IMR-90 (cell line): ENCODE results near the gene SIRPD. TPM values are rescaled to one million over a fixed set of nuclear protein-coding genes. Genes with fewer than 3 reads are reported as not detected.

Experiments used
- ATAC-seq: fragments of 200-7000 bp; cut with Tn5 transposase; 2 replicates; pipeline ENCODE4 v1.9.1; 2020; ENCODE audit warnings: low read depth, mild to moderate bottlenecking, moderate library complexity
- BruUV-seq: library from RNA; stranded (reverse); fragments of 400-500 nt; replicated peaks from 2 replicates; lab custom pipeline; 2021; lab: Mats Ljungman, UMichigan
- CTCF ChIA-PET: fragments of 300-600 bp; formaldehyde crosslinking; extraction: SDS; loops from one replicate; lab custom pipeline; 2021; ENCODE audit warnings: antibody characterized with exemption; lab: Yijun Ruan, JAX
- POLR2A ChIA-PET: fragments of 300-600 bp; sonication (Branson Sonifier 250); formaldehyde crosslinking; loops from one replicate; lab custom pipeline; 2022; ENCODE audit warnings: antibody characterized with exemption; ENCODE audit not compliant: unreplicated experiment; lab: Charles Lee
- DNase-seq: peaks from one replicate; pipeline ENCODE4 v3.0.0; 2013
- H2AFZ ChIP-seq: replicated peaks from 2 replicates; pipeline ENCODE3; 2013; ENCODE audit warnings: low read length, mild to moderate bottlenecking; ENCODE audit not compliant: poor library complexity
- H2AK5ac ChIP-seq: 2 replicates; pipeline ENCODE4 v1.6.1; 2013; ENCODE audit warnings: low read depth, low read length, inconsistent platforms
- H2AK9ac ChIP-seq: replicated peaks from 2 replicates; pipeline ENCODE3; 2013; ENCODE audit warnings: mild to moderate bottlenecking, low read depth, low read length, moderate library complexity; ENCODE audit not compliant: poor library complexity
- H2BK120ac ChIP-seq: 2 replicates; pipeline ENCODE4 v1.6.1; 2013; ENCODE audit warnings: low read depth, low read length, inconsistent platforms
- H2BK15ac ChIP-seq: 3 replicates; pipeline ENCODE4 v1.6.1; 2013; ENCODE audit warnings: low read depth, low read length, inconsistent platforms
- H2BK20ac ChIP-seq: 2 replicates; pipeline ENCODE4 v1.6.1; 2013; ENCODE audit warnings: low read depth, mild to moderate bottlenecking, inconsistent platforms, low read length, moderate library complexity
- H2BK5ac ChIP-seq: 2 replicates; pipeline ENCODE4 v1.6.1; 2013; ENCODE audit warnings: mild to moderate bottlenecking, low read depth, low read length, inconsistent platforms; ENCODE audit not compliant: poor library complexity, severe bottlenecking
- H3K14ac ChIP-seq: replicated peaks from 2 replicates; pipeline ENCODE4 v1.6.1; 2013; ENCODE audit warnings: low read depth, low read length, inconsistent platforms
- H3K18ac ChIP-seq: 2 replicates; pipeline ENCODE4 v1.6.1; 2013; ENCODE audit warnings: low read depth, low read length, control low read depth
- H3K23ac ChIP-seq: 2 replicates; pipeline ENCODE4 v1.6.1; 2013; ENCODE audit warnings: low read depth, low read length, inconsistent platforms
- H3K27ac ChIP-seq: 2 replicates; pipeline ENCODE4 v1.5.1; 2013; ENCODE audit warnings: mild to moderate bottlenecking, control low read depth, low read length; ENCODE audit not compliant: insufficient read depth
- H3K27me3 ChIP-seq: 2 replicates; pipeline ENCODE4 v1.6.1; 2013; ENCODE audit warnings: low read length; ENCODE audit not compliant: control insufficient read depth, insufficient read depth
- H3K36me3 ChIP-seq: 2 replicates; pipeline ENCODE4 v1.6.1; 2013; ENCODE audit warnings: low read length, mixed read lengths; ENCODE audit not compliant: control insufficient read depth, insufficient read depth
- H3K4ac ChIP-seq: 2 replicates; pipeline ENCODE4 v1.6.1; 2013; ENCODE audit warnings: low read depth, low read length, inconsistent platforms
- H3K4me1 ChIP-seq: 2 replicates; pipeline ENCODE4 v1.6.1; 2013; ENCODE audit warnings: low read length, mixed read lengths; ENCODE audit not compliant: control insufficient read depth, insufficient read depth
- H3K4me2 ChIP-seq: 2 replicates; pipeline ENCODE4 v1.6.1; 2013; ENCODE audit warnings: low read depth, mild to moderate bottlenecking, control low read depth, low read length, moderate library complexity
- H3K4me3 ChIP-seq: 2 replicates; pipeline ENCODE4 v1.5.1; 2013; ENCODE audit warnings: low read depth, mild to moderate bottlenecking, control low read depth, low read length, moderate library complexity; ENCODE audit not compliant: insufficient read depth
- H3K56ac ChIP-seq: 2 replicates; pipeline ENCODE4 v1.6.1; 2013; ENCODE audit warnings: low read length, inconsistent platforms; ENCODE audit not compliant: insufficient read depth; ENCODE audit errors: extremely low read depth
- H3K79me1 ChIP-seq, 2 experiments: 2 replicates each; pipeline ENCODE4 v1.6.1; 2013; ENCODE audit warnings: low read length in 2 of 2, inconsistent platforms in 1 of 2, low read depth in 1 of 2
- H3K9ac ChIP-seq: 2 replicates; pipeline ENCODE4 v1.6.1; 2013; ENCODE audit warnings: low read depth, low read length, control low read depth
- H3K9me1 ChIP-seq: 2 replicates; pipeline ENCODE4 v1.6.1; 2013; ENCODE audit warnings: low read length, inconsistent platforms; ENCODE audit not compliant: insufficient read depth
- H3K9me3 ChIP-seq: 2 replicates; pipeline ENCODE4 v1.6.1; 2013; ENCODE audit warnings: low read length; ENCODE audit not compliant: control insufficient read depth, insufficient read depth
- H4K20me1 ChIP-seq: 2 replicates; pipeline ENCODE4 v1.6.1; 2013; ENCODE audit warnings: low read length, inconsistent platforms; ENCODE audit not compliant: insufficient read depth
- H4K5ac ChIP-seq: 2 replicates; pipeline ENCODE4 v1.6.1; 2013; ENCODE audit warnings: mild to moderate bottlenecking, low read depth, low read length, control low read depth
- H4K8ac ChIP-seq, 2 experiments: 2 replicates each; pipeline ENCODE4 v1.6.1; 2013; ENCODE audit warnings: low read depth in 2 of 2, low read length in 2 of 2, control low read depth in 1 of 2, inconsistent platforms in 1 of 2
- H4K91ac ChIP-seq: 2 replicates; pipeline ENCODE4 v1.6.1; 2013; ENCODE audit warnings: low read depth, low read length, inconsistent platforms; ENCODE audit not compliant: insufficient read depth
- CHD1 ChIP-seq: IDR thresholded peaks from 2 replicates; pipeline ENCODE4 v1.6.1; 2012; ENCODE audit warnings: low read depth, low read length, improper control_type of control experiment
- NFE2L2 ChIP-seq: fragments of 150-350 bp; IDR thresholded peaks from 2 replicates; pipeline ENCODE4 v1.6.1; 2016; ENCODE audit warnings: low read depth, mild to moderate bottlenecking, low read length
- WGBS, 2 experiments: methylation state at CpG; one replicate each; pipeline versions ENCODE4 v1.1.5 to v1.1.7; 2013; ENCODE audit warnings: missing lambda C conversion rate in 2 of 2; ENCODE audit not compliant: insufficient read length in 1 of 2; ENCODE audit errors: extremely low coverage in 2 of 2; 5-methylcytosine and 5-hydroxymethylcytosine counted together
- dilution Hi-C: fragments of 300-500 bp; cut with HindIII; formaldehyde crosslinking; loops from one replicate; pipeline ENCODE4 v1.14.3; 2018; ENCODE audit warnings: low sequenced_read_pairs; ENCODE audit not compliant: unreplicated experiment
- in situ Hi-C: fragments of 300-500 bp; cut with MboI; formaldehyde crosslinking; loops from 3 replicates; pipeline ENCODE4 v1.14.3; 2019; ENCODE audit warnings: low sequenced_read_pairs, inconsistent platforms, mixed read lengths
- intact Hi-C: fragments of 100-400 bp; cut with micrococcal nuclease; formaldehyde crosslinking; loops from 2 replicates; pipeline ENCODE4 v1.10.0; 2022
- polyA plus RNA-seq, 3 experiments: library from polyadenylated mRNA; depleted of rRNA; stranded (reverse); fragments of >200 nt; gene quantifications; 2 replicates each; pipeline ENCODE4 v1.2.3, GENCODE V29; 2012; ENCODE audit warnings: low replicate concordance in 1 of 3
- total RNA-seq: library from RNA; depleted of rRNA; stranded (reverse); fragments of >200 nt; gene quantifications from 2 replicates; pipeline ENCODE4 v1.2.3, GENCODE V29; 2012
- TF ChIP-seq, protein P1 (sequence below): conservative IDR thresholded peaks from 2 replicates; pipeline ENCODE4 v1.5.1; 2012; ENCODE audit warnings: mild to moderate bottlenecking, low read depth, low read length, improper control_type of control experiment
- TF ChIP-seq, protein P2 (sequence below): fragments of 150-350 bp; IDR thresholded peaks from 2 replicates; pipeline ENCODE4 v1.6.1; 2017; ENCODE audit warnings: mild to moderate bottlenecking, antibody characterized with exemption, low read length, low read depth

SIRPD gene
- total and polyA plus RNA-seq, 2 of the 4 experiments (the other 2 are of a cell fraction) = not detected

DNA sequence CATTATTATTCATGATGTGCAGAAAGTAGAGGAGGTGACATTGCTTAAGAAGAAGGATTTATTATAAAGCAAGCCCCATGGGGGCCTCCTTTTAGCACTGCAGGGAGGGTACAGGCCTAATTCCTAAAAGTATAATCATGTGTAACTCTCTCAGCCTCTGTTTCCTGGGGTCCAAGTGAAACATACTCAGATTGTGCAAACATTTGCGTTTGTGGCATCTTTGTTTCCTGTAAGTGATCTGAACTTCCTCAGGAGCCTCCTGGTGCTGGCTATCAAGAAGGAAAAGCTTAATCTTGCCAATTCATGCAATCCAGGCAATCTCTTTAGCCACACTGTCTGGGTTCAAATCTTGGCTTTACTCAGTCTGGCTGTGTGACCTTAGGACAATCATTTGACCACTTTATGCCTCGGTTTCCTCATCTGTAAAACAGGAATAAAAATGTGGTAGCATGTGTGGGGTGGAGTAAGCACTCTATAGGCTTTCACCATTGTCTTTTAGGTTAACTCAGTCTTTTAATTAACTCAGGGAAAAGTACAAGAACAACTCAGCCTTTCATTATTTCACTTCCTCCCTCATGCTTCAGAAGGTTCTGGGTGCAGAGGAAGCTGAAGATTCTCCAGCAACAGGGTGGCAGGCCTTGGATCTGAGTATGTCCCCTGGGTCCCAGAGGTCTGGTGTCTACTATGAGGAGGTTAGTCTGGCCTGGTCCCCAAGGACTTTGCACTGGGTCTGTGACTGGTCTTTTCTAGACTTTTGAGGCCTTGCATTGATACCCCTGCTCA, 65.5 kb downstream of the SIRPD start:
- POLR2A ChIA-PET = no interaction called here
- no peak overlapping the region for H4K91ac ChIP-seq
- H3K4me2 ChIP-seq = no peak overlapping the region
- no peak overlapping the region for H3K9ac ChIP-seq
- no peaks in the 10 kb centered on the region for H3K4me1 ChIP-seq
- H3K4me3 ChIP-seq = no peak overlapping the region
- no peak overlapping the region for H2BK15ac ChIP-seq
- H3K56ac ChIP-seq = no peak overlapping the region
- H3K23ac ChIP-seq = no peak overlapping the region
- CTCF ChIA-PET = interaction anchor here (0.6 kb wide), 1 partner anchor 12 kb away, joined by 3 read pairs; no protein-coding TSS in a partner anchor
- WGBS, 2 experiments = no CpG with 5 or more reads among the region's 2 CpGs
- H3K36me3 ChIP-seq = no peaks in the 10 kb centered on the region
- H2BK5ac ChIP-seq = no peak overlapping the region
- in situ Hi-C loops (no loop called here), intact Hi-C loops (no loop called here), dilution Hi-C loops (no loop called here)
- H4K8ac ChIP-seq = no peak overlapping the region
- no peak overlapping the region for H3K14ac ChIP-seq
- H2AFZ ChIP-seq = no peak overlapping the region
- no peak overlapping the region for H3K18ac ChIP-seq
- no peak overlapping the region for H2AK9ac ChIP-seq
- DNase-seq (no peak), ATAC-seq (no peak)
- no peak overlapping the region for H4K5ac ChIP-seq
- H3K27me3 ChIP-seq = peaks cover 28% of the 10 kb centered on the region
- H2BK120ac ChIP-seq = no peak overlapping the region
- no peak overlapping the region for H3K4ac ChIP-seq
- no TSS peak for BruUV-seq
- H3K9me3 ChIP-seq = 0 out of 2 replicates have a peak, but pooled peaks cover 3% of the 10 kb centered on the region
- H4K20me1 ChIP-seq = no peaks in the 10 kb centered on the region
- no peak overlapping the region for H3K27ac ChIP-seq
- H2BK20ac ChIP-seq = no peak overlapping the region
- no peak for TF ChIP-seq NFE2L2
- TF ChIP-seq, protein P1, sequence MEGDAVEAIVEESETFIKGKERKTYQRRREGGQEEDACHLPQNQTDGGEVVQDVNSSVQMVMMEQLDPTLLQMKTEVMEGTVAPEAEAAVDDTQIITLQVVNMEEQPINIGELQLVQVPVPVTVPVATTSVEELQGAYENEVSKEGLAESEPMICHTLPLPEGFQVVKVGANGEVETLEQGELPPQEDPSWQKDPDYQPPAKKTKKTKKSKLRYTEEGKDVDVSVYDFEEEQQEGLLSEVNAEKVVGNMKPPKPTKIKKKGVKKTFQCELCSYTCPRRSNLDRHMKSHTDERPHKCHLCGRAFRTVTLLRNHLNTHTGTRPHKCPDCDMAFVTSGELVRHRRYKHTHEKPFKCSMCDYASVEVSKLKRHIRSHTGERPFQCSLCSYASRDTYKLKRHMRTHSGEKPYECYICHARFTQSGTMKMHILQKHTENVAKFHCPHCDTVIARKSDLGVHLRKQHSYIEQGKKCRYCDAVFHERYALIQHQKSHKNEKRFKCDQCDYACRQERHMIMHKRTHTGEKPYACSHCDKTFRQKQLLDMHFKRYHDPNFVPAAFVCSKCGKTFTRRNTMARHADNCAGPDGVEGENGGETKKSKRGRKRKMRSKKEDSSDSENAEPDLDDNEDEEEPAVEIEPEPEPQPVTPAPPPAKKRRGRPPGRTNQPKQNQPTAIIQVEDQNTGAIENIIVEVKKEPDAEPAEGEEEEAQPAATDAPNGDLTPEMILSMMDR = no peak
- no peak for TF ChIP-seq CHD1
- TF ChIP-seq, protein P2, sequence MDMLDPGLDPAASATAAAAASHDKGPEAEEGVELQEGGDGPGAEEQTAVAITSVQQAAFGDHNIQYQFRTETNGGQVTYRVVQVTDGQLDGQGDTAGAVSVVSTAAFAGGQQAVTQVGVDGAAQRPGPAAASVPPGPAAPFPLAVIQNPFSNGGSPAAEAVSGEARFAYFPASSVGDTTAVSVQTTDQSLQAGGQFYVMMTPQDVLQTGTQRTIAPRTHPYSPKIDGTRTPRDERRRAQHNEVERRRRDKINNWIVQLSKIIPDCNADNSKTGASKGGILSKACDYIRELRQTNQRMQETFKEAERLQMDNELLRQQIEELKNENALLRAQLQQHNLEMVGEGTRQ = no peak
- no peaks in the 10 kb centered on the region for H3K9me1 ChIP-seq
- H3K79me1 ChIP-seq = no peaks in the 10 kb centered on the region
- H2AK5ac ChIP-seq = no peak overlapping the region
